Embryonic facial prominence (tissue), 1 donor: ENCODE data around the gene VSIG8.

Experiments used
- DNase-seq: peaks from one replicate; pipeline ENCODE4 v3.0.0-alpha.2; 2016; ENCODE audit errors: extremely low spot score

VSIG8 gene

GRCh38 chr1:159883134-159883533, 20.7 kb upstream of the VSIG8 start:
- no peak for DNase-seq

- DNase-seq, result no peak
These were observed 20.0 kb upstream of the VSIG8 start for GRCh38 chr1:159882527-159882862.

- no peak for DNase-seq
These were observed 19.4 kb upstream of the VSIG8 start for GRCh38 chr1:159881622-159882526.

GRCh38 chr1:159880430-159880829, 18.0 kb upstream of the VSIG8 start:
- DNase-seq, result no peak

GRCh38 chr1:159879977-159880376, 17.5 kb upstream of the VSIG8 start:
- no peak for DNase-seq

GRCh38 chr1:159879136-159879535, 16.7 kb upstream of the VSIG8 start:
- no peak for DNase-seq

- no peak for DNase-seq
These were observed 15.4 kb upstream of the VSIG8 start for GRCh38 chr1:159877695-159878444.

- no peak for DNase-seq
These were observed 11.2 kb upstream of the VSIG8 start for GRCh38 chr1:159873530-159874143.

- no peak for DNase-seq
These were observed 10.4 kb upstream of the VSIG8 start for GRCh38 chr1:159872891-159873290.

GRCh38 chr1:159870704-159871103, 8.2 kb upstream of the VSIG8 start:
- DNase-seq, result no peak

- DNase-seq, result no peak
These were observed 7.2 kb upstream of the VSIG8 start for GRCh38 chr1:159869607-159870006.

- DNase-seq, result no peak
These were observed 6.7 kb upstream of the VSIG8 start for GRCh38 chr1:159869173-159869572.

- DNase-seq, result no peak
These were observed 6.3 kb upstream of the VSIG8 start for GRCh38 chr1:159868766-159869165.

GRCh38 chr1:159867664-159868026, 5.2 kb upstream of the VSIG8 start:
- no peak for DNase-seq

GRCh38 chr1:159866905-159867663, 4.6 kb upstream of the VSIG8 start:
- DNase-seq, result no peak

- DNase-seq, result no peak
These were observed 3.6 kb upstream of the VSIG8 start for GRCh38 chr1:159866066-159866465.

- DNase-seq, result no peak
These were observed 1.8 kb upstream of the VSIG8 start for GRCh38 chr1:159864262-159864661.

GRCh38 chr1:159862031-159862430, 426 bp downstream of the VSIG8 start:
- DNase-seq, result no peak

- no peak for DNase-seq
These were observed 1.2 kb downstream of the VSIG8 start for GRCh38 chr1:159861218-159861617.

- no peak for DNase-seq
These were observed 2.0 kb downstream of the VSIG8 start for GRCh38 chr1:159860456-159860855.

- no peak for DNase-seq
These were observed 2.6 kb downstream of the VSIG8 start for GRCh38 chr1:159859767-159860322.

GRCh38 chr1:159857889-159858288, 4.6 kb downstream of the VSIG8 start:
- DNase-seq, result no peak
